NCI-H2029 treated with DMSO at 0.1 percent for 48 hours (cell line): ENCODE data around the gene ITPKC.
A peak's percentile ranks its signal among the peaks of the same experiment; 100 is the strongest.
"Not testable (repeated sequence)": the region's sequence is repeated elsewhere in the genome, so short reads cannot be mapped to it uniquely, and the experiment has no call there.

Source experiments
- DNase-seq: peaks from one replicate; lab custom pipeline; 2025; lab: John Stamatoyannopoulos, UW

ITPKC gene

GRCh38 chr19:40741527-40742390, 24.8 kb downstream of the ITPKC start:
- no peak for DNase-seq

- DNase-seq, result no peak
These were observed 25.6 kb downstream of the ITPKC start for GRCh38 chr19:40742477-40742876.

- DNase-seq, result no peak
These were observed 26.0 kb downstream of the ITPKC start for GRCh38 chr19:40742886-40743285.

- DNase-seq, result no peak
These were observed 27.0 kb downstream of the ITPKC start for GRCh38 chr19:40743926-40744325.

- no peak for DNase-seq
These were observed 27.9 kb downstream of the ITPKC start for GRCh38 chr19:40744554-40745401.

- no peak for DNase-seq
These were observed 28.5 kb downstream of the ITPKC start for GRCh38 chr19:40745402-40745780.

- DNase-seq, result no peak
These were observed 30.6 kb downstream of the ITPKC start for GRCh38 chr19:40747536-40747935.

GRCh38 chr19:40750058-40750873, 33.4 kb downstream of the ITPKC start, which contains the start of gene ACTMAP:
Gene ACTMAP, minus strand, starts transcription at chr19:40750477. Its CDS starts 674 bp downstream, at chr19:40749803.
- peak; percentile 98 for DNase-seq

GRCh38 chr19:40750874-40751537, 34.1 kb downstream of the ITPKC start, which contains the start of gene SNRPA:
Gene SNRPA, plus strand, starts transcription at chr19:40751203. Its CDS starts 206 bp downstream, at chr19:40751409.
- DNase-seq, result peak; percentile 96

GRCh38 chr19:40752257-40752781, 35.4 kb downstream of the ITPKC start:
- no peak for DNase-seq

GRCh38 chr19:40754611-40755247, 37.8 kb downstream of the ITPKC start:
- no peak for DNase-seq

- DNase-seq, result no peak
These were observed 38.3 kb downstream of the ITPKC start for GRCh38 chr19:40755248-40755624.

- no peak for DNase-seq
These were observed 38.9 kb downstream of the ITPKC start for GRCh38 chr19:40755791-40756190.

- DNase-seq, result no peak
These were observed 39.7 kb downstream of the ITPKC start for GRCh38 chr19:40756502-40757110.

- no peak for DNase-seq
These were observed 41.6 kb downstream of the ITPKC start for GRCh38 chr19:40758491-40758890.

- DNase-seq, result no peak
These were observed 42.4 kb downstream of the ITPKC start for GRCh38 chr19:40759352-40759751.

GRCh38 chr19:40762754-40763470, 46.0 kb downstream of the ITPKC start:
- no peak for DNase-seq

GRCh38 chr19:40763526-40763925, 46.6 kb downstream of the ITPKC start:
- no peak for DNase-seq

GRCh38 chr19:40763963-40764362, 47.1 kb downstream of the ITPKC start:
- no peak for DNase-seq

GRCh38 chr19:40766385-40766784, 49.5 kb downstream of the ITPKC start:
- not testable (repeated sequence) for DNase-seq
